NCI-H2171 (cell line): ENCODE data around the gene ABCA1.
"Not testable (repeated sequence)": the region's sequence is repeated elsewhere in the genome, so short reads cannot be mapped to it uniquely, and the experiment has no call there.

Experiments used
- DNase-seq: peaks from one replicate; lab custom pipeline; 2025; lab: John Stamatoyannopoulos, UW

Gene ABCA1

GRCh38 chr9:104927912-104928740 lies at the start of gene ABCA1:
ABCA1 (minus strand) TSS chr9:104928155; CDS start chr9:104903679, 24,476 bp downstream.
- peak; percentile 30 for DNase-seq

- DNase-seq, result no peak
Observed at GRCh38 chr9:104977580-104977979, 49.6 kb upstream of the ABCA1 start.

GRCh38 chr9:104977168-104977567 lies 49.2 kb upstream of the ABCA1 start:
- DNase-seq, result no peak

DNA sequence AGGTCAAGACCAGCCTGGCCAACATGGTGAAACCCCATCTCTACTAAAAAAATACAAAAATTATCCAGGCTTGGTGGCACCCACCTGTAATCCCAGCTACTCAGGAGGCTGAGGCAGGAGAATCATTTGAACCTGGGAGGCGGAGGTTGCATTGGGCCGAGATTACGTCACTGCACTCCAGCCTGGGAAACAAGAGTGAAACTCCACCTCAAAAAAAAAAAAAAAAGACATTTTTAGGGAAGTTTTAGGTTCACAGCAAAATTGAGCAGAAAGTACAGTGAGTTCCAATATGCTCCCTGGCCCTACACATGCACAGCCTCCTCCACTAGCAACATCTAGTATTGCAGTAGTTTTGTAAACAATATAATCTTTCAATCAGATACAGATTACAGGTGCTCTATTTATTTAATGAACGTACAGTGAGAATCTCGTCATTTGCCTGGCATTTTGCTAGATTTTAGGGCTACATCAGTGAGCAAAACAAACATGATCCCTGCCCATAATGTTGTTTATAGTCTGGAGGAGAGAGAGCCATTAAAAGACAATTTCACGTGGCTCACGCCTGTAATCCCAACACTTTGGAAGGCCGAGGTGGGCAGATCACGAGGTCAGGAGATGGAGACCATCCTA lies 48.1 kb upstream of the ABCA1 start:
- DNase-seq, result not testable (repeated sequence)

- no peak for DNase-seq
Observed at GRCh38 chr9:104974053-104974962, 46.4 kb upstream of the ABCA1 start.

DNA sequence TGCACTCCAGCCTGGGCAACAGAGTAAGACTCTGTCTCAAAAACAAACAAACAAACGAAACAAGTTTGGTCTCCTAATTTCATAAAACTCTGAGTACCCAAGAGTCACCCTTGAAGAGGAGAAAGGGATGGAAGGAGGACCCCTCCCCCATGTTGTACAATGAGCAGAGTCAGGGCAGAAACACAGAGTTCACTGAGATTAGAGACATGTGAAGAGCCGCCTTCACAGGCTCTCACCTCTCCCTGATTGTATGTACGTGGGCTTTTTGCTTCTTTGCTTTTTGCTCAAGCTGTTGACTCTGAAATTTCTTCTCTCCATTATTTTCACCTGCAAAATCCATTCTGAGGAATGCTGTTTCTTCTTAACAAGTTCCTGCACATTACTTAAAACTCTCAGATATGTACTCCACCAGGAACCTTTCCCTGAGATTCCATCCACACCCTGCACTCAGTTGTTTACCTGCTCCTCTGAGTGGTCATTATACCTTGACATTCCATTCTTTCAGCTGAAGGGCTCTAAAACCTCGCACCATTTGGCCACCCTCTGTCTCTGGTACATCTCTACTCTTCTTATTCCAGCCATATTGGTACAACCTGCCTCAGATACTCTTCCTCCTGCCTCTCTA lies 44.4 kb upstream of the ABCA1 start:
- no peak for DNase-seq

DNA sequence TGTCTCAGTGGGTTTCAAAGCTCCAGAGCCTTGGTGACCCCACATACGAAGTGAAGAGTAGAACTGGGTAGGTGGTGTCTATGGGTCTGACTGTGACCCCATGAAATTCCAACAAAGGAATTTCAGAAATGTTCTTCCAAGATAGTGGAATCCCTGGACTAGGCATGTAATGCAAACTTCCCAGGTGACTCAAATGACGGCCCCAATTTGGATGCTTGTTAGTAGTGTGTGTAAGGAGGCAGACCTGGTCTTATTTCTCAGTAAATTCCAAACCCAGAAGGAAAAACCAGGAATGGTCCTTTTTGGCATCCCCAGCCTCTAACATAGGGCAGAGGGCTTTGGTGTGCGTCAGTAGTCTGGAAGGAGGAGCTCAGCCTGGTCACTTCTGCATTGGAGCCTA lies 43.6 kb upstream of the ABCA1 start:
- DNase-seq, result no peak

GRCh38 chr9:104970271-104970987 lies 42.5 kb upstream of the ABCA1 start:
- no peak for DNase-seq

DNA sequence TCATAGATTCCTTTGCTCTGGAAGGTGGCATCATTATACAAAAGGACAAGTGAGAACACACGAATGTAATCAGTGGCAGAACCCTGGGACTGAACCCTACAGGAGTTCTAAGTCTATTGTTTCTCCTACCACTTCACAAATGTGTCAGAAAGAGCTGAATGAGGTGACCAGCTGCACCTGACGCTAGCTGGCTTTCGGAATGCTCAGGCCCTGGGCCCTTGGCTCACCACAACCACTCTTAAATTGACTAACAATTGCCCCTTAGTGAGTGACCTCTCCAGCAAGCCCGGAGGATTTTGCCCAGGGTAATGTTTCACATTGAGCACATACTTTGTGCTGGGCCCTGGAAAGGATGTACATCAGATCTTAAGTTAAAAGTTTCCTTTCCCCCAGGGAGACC lies 41.2 kb upstream of the ABCA1 start:
- no peak for DNase-seq

- DNase-seq, result peak; percentile 85
Observed at GRCh38 chr9:104968025-104968982, 40.3 kb upstream of the ABCA1 start.

- no peak for DNase-seq
Observed at GRCh38 chr9:104963076-104963475, 35.1 kb upstream of the ABCA1 start.

GRCh38 chr9:104961701-104962359 lies 33.9 kb upstream of the ABCA1 start:
- DNase-seq, result no peak

GRCh38 chr9:104961238-104961637 lies 33.3 kb upstream of the ABCA1 start:
- DNase-seq, result peak; percentile 24

GRCh38 chr9:104960662-104961061 lies 32.7 kb upstream of the ABCA1 start:
- no peak for DNase-seq

DNA sequence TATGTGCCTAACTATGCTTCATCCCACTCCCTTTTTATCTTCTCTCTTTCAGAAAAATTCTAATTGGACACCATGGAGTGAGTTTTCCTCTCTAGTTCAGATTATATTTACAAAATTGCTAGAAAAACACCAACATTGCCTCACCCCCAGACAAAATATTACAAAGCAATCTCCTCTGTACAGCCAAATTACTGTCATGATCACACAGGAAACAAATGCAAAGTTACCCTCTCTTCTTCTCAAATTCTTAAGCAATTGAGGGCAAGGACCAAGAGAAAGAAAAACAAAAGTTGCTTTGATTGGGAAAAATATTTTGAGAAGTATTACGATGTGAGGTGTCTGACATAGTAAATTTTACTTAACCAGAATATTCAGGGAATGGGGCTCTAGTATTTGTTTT lies 30.8 kb upstream of the ABCA1 start:
- no peak for DNase-seq

DNA sequence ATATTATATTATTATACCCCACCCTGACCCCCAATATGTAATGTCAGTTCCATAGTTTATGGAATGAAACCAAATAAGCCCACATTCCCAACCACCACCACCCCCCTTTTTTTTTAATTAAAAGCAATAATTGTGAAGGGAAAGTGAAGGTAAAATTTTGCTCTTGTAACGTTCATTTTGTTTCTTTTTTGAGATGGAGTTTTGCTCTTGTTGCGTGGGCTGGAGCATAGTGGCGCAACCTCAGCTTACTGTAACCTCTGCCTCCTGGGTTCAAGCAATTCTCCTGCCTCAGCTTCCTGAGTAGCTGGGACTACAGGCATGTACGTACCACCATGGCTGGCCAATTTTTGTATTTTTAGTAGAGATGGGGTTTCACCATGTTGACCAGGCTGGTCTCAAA lies 30.1 kb upstream of the ABCA1 start:
- DNase-seq, result not testable (repeated sequence)

- DNase-seq, result no peak
Observed at GRCh38 chr9:104951487-104951886, 23.5 kb upstream of the ABCA1 start.

DNA sequence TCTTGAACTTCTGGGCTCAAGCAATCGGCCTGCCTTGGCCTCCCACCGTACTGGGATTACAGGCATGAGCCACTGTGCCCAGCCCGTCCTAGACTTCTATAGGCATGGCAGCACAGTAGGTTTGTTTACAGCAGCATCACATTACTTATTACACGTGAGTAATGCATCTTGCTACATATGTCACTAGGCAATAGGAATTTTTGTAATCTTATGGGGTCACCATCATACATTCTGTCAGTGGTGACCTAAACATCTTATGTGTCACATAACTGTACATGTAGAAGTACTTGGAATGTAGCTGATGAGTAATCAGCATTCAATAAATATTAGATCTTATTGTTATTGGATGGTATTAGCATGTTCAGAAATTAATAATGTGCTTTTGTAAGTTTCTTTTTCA lies 22.9 kb upstream of the ABCA1 start:
- DNase-seq, result no peak

- no peak for DNase-seq
Observed at GRCh38 chr9:104948277-104948676, 20.3 kb upstream of the ABCA1 start.

- DNase-seq, result no peak
Observed at GRCh38 chr9:104944871-104945270, 16.9 kb upstream of the ABCA1 start.
